ENCODE data around the gene UQCR11. TPM values are rescaled to one million over a fixed set of nuclear protein-coding genes. Genes with fewer than 3 reads are reported as not detected.

UQCR11 gene
- total and polyA plus RNA-seq, 8 donors = 32.2 to 659 (median 153) TPM

GRCh38 chr19:1616875-1617274 lies 11.6 kb upstream of the UQCR11 start:
- Histone ChIP-seq H3K4me3 (no peak overlapping the region), H3K9me3 (no peaks in the 10 kb centered on the region), H3K27me3 (no peaks in the 10 kb centered on the region), H3K27ac (peak overlapping the region in 1 of 5 donors; percentile 13), H3K4me1 (peaks cover 0 to 5% (median 0%) of the 10 kb centered on the region in 4 donors), H3K36me3 (peaks cover 57 to 99% (median 92%) of the 10 kb centered on the region in 4 donors)
- WGBS, 5 donors = 49 to 64% (median 50%) methylated on average over 4 of the region's 4 CpGs
- no peak for DNase-seq
- no peak for TF ChIP-seq POLR2AphosphoS5 (IDR thresholded peaks at IDR 0.05)
- no peak for TF ChIP-seq CTCF (IDR thresholded peaks at IDR 0.05)
- no peak for TF ChIP-seq POLR2A (IDR thresholded peaks at IDR 0.05)
- no peak for TF ChIP-seq EP300 (IDR thresholded peaks at IDR 0.05)
- intact Hi-C loops (cut with DNase I; ENCODE audit: low total_unique reads) = no loop called here

- Histone ChIP-seq H3K9me3 (no peaks in the 10 kb centered on the region), H3K27me3 (no peaks in the 10 kb centered on the region), H3K4me1 (peaks cover 0 to 5% (median 0%) of the 10 kb centered on the region in 4 donors), H3K4me3 (no peak overlapping the region), H3K27ac (peak overlapping the region in 1 of 5 donors; percentile 13), H3K36me3 (peaks cover 58 to 99% (median 92%) of the 10 kb centered on the region in 4 donors)
- 77 to 91% (median 84%) methylated on average over 8 of the region's 8 CpGs for WGBS, 5 donors
- intact Hi-C loops (cut with DNase I; ENCODE audit: low total_unique reads) = no loop called here
- TF ChIP-seq EP300 (IDR thresholded peaks at IDR 0.05) = no peak
- no peak for TF ChIP-seq POLR2A (IDR thresholded peaks at IDR 0.05)
- TF ChIP-seq POLR2AphosphoS5 (IDR thresholded peaks at IDR 0.05) = peak in 1 of 3 donors; percentile 33
- no peak for TF ChIP-seq CTCF (IDR thresholded peaks at IDR 0.05)
- no peak for DNase-seq
These were observed 11.1 kb upstream of the UQCR11 start for GRCh38 chr19:1616396-1616795.

- 89 to 94% (median 92%) methylated on average over 26 to 41 of the region's 41 CpGs for WGBS, 5 donors
- Histone ChIP-seq H3K27me3 (no peaks in the 10 kb centered on the region), H3K36me3 (peaks cover 52 to 99% (median 91%) of the 10 kb centered on the region in 4 donors), H3K4me1 (peaks cover 0 to 5% (median 0%) of the 10 kb centered on the region in 4 donors), H3K27ac (no peak overlapping the region), H3K4me3 (no peak overlapping the region), H3K9me3 (no peaks in the 10 kb centered on the region)
- DNase-seq = no peak
- intact Hi-C loops (cut with DNase I; ENCODE audit: low total_unique reads) = no loop called here
- TF ChIP-seq POLR2A (IDR thresholded peaks at IDR 0.05) (no peak), EP300 (IDR thresholded peaks at IDR 0.05) (no peak), POLR2AphosphoS5 (IDR thresholded peaks at IDR 0.05) (no peak), CTCF (IDR thresholded peaks at IDR 0.05) (no peak)
These were observed 10.0 kb upstream of the UQCR11 start for GRCh38 chr19:1615156-1615765.

- 93 to 95% (median 93%) methylated on average over 25 to 32 of the region's 32 CpGs for WGBS, 5 donors
- intact Hi-C loops (cut with DNase I; ENCODE audit: low total_unique reads) = loop anchor here (5.0 kb wide), 1 partner anchor 33 kb away; no protein-coding TSS in a partner anchor
- Histone ChIP-seq H3K27ac (no peak overlapping the region), H3K9me3 (no peaks in the 10 kb centered on the region), H3K4me3 (no peak overlapping the region), H3K4me1 (peaks cover 0 to 5% (median under 1%) of the 10 kb centered on the region in 4 donors), H3K36me3 (peaks cover 48 to 91% (median 86%) of the 10 kb centered on the region in 4 donors), H3K27me3 (no peaks in the 10 kb centered on the region)
- no peak for DNase-seq
- no peak for TF ChIP-seq CTCF (IDR thresholded peaks at IDR 0.05)
- no peak for TF ChIP-seq EP300 (IDR thresholded peaks at IDR 0.05)
- TF ChIP-seq POLR2AphosphoS5 (IDR thresholded peaks at IDR 0.05) = no peak
- no peak for TF ChIP-seq POLR2A (IDR thresholded peaks at IDR 0.05)
These were observed 8.7 kb upstream of the UQCR11 start for GRCh38 chr19:1613808-1614570.

Measured in stomach (tissue), 9 donors.